UCSD-AML1 (cell line): Measurements from ENCODE around the gene C1orf141.
"Not testable (repeated sequence)": the region's sequence is repeated elsewhere in the genome, so short reads cannot be mapped to it uniquely, and the experiment has no call there.

Experiments
- DNase-seq: peaks from one replicate; lab custom pipeline; 2025; ENCODE audit not compliant: unreplicated experiment; lab: John Stamatoyannopoulos, UW

Gene C1orf141

DNA sequence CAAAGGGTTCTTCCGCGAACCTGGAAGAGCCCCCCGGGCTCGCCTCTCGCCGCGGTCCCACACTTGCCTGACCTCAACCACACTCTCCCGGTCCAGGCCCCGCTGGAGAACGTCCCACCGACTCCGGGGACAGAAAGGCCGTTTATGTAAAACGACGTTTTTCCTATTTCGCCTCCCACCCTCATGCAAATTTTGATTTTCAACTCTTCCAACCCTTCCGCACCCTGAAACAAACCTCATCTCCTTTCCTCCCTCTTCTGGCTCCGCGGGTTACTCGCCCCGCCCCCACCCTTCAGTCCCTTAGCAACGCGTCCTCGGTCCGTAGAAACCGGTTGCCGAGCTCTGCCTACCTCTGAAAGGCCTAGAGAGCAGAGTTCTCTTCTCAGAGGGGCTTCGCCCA lies at the start of gene C1orf141:
TSS of gene C1orf141 (minus strand) at position 276 of the 400 bp plus-strand sequence. CDS start 7,730 bp downstream, outside the sequence.
- DNase-seq: no peak

GRCh38 chr1:67175530-67176087 lies 40.8 kb upstream of the C1orf141 start:
- DNase-seq: no peak

GRCh38 chr1:67174716-67175284 lies 40.0 kb upstream of the C1orf141 start:
- no peak for DNase-seq

- no peak for DNase-seq
Measured at GRCh38 chr1:67173988-67174387, 39.2 kb upstream of the C1orf141 start.

GRCh38 chr1:67171978-67172377 lies 37.2 kb upstream of the C1orf141 start:
- no peak for DNase-seq

DNA sequence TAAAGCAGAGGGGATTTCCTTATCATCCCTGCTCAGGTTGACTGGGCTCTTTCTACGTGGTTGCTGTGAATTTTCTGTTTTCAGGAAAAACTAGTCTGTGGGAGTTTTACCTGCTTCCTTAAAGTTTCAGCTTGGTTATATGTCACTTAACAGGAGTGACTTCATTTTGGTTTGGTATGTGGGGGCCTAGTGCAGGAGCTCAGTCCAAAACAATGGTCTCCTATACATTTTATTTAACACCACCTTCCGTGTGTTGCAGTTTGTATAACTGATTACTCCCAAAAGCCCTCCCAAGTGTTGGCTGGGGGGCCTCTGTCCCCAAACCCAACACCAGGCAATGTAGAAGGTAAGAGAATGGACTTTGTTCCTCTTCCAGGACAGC lies 36.8 kb upstream of the C1orf141 start:
- DNase-seq: no peak

- no peak for DNase-seq
Measured at GRCh38 chr1:67170751-67171573, 36.2 kb upstream of the C1orf141 start.

DNA sequence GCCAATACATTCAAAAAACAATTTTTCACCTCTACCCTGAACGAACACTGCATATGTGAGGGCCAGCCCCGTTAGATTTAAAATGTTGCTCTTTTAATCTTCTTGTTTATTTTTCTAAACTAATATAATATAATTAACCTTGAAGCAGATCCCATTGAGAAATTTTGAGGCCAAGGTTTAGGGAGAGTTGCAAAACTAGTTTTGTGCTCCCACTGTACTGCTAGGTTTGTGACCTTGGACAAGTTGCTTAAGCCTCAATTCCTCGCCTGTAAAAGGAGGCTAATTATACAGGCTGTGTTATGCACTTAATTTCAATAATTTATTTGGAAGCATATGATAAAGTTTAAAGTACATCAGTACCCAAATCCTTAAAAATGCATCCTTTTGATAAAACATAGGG lies 35.2 kb upstream of the C1orf141 start:
- no peak for DNase-seq

- no peak for DNase-seq
Measured at GRCh38 chr1:67169496-67169895, 34.7 kb upstream of the C1orf141 start.

GRCh38 chr1:67166196-67166595 lies 31.4 kb upstream of the C1orf141 start, which contains the start of gene IL23R:
Gene IL23R, plus strand, starts transcription at chr1:67166454. Its CDS starts 1,667 bp downstream, at chr1:67168121.
- no peak for DNase-seq

- no peak for DNase-seq
Measured at GRCh38 chr1:67165468-67166041, 30.8 kb upstream of the C1orf141 start.

- DNase-seq: no peak
Measured at GRCh38 chr1:67162954-67163353, 28.2 kb upstream of the C1orf141 start.

DNA sequence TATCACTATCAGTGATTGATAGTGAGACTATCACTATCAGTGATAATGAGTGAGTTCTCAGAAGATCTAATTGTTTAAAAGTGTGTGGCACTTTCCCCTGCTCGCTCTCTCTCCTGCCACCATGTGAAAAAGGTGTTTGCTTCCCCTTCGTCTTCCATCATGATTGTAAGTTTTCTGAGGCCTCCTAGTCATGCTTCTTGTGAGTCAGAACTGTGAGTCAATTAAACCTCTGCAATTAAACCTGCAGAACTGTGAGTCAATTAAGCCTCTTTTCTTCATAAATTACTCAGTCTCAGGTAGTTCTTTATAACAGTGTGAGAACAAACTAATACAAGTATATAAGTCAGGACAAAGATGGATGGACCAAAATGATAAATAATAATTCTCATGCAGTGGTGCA lies 24.5 kb upstream of the C1orf141 start:
- DNase-seq: no peak

DNA sequence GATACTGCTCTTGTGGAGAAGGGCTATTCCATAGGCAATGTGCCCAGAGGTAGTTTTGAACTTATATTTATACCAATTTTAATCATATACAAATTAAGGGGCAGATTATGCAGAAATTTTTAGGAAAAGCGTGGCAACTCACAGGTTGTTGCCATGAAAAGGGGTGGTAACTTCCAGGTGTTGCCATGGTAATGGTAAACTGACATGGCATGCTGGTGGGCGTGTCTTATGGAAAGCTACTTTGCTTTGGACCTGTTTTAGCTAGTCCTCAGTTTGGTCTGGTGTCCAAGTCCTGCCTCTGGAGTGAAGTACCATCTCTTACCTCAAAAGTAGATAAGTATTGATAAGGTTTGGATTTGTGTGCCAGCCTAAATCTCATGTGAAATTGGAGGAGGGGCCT lies 23.6 kb upstream of the C1orf141 start:
- DNase-seq: no peak

- no peak for DNase-seq
Measured at GRCh38 chr1:67150931-67151330, 16.2 kb upstream of the C1orf141 start.

DNA sequence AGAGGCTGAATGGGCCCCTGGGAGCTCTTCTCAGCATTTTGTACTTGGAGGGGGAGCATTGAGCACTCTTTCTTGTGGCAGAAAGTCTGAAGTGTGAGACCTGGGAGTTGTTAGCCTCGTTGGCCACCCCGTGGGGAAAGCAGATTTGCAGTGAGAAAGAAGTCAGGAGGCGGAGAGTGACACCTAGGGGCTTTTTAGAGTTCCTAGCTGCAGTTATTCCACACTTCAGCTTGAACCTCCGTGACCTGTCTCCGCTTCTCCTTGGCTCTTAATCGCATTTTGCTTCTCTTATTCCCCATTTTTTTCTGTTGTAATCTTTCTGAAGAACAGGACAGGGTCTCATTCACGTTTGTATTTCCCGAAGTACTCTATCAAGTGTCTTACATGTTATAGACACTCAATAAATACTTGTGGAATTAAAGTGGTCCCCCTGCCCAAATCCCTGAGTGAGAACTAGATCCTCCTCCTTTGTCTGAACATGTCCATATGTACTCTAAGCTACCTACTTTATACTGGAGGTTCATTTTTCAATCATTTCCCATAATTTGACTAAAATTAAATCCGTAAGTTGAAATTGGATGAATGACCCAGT lies 14.5 kb upstream of the C1orf141 start:
- DNase-seq: peak; percentile 62

- peak; percentile 36 for DNase-seq
Measured at GRCh38 chr1:67148516-67149178, 13.9 kb upstream of the C1orf141 start.

DNA sequence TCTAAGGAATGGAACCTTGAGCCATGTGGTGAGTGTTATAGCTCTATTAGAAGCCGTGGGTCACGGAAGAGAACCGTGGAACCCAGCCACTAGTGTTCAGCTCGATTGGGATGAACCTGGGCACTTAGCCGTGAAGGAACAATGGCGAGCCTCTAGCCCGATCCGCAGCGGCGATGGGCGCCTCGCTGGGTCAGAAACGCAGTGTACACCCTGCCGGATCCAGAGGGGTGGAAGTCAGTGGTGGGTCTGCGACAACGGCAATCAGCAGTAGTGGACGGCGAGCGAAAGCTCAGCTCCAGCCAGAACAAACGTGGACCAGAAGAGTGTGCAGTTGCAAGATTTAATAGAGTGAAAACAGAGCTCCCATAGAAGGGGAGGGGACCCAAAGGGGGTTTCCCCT lies 13.2 kb upstream of the C1orf141 start:
- DNase-seq: not testable (repeated sequence)

DNA sequence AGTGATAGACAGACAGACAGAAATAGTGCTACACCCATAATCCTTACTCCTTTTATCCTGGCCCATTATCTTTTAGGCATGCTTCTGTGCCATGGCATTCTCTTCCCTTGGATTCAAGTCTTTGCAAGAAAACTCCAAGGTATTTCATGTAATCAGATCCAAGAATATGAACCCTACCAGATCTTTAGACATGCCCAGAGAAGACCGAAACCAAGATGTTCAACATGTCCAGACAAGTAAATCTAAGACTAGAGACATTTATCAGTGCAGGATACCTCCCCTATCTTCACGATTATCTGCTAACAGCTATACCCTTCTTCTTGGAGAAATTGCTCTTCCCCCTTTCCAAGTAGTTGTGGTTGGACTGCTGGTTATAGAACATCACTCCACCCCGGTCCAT lies 11.8 kb upstream of the C1orf141 start:
- DNase-seq: no peak

GRCh38 chr1:67146101-67146500 lies 11.3 kb upstream of the C1orf141 start:
- DNase-seq: no peak

DNA sequence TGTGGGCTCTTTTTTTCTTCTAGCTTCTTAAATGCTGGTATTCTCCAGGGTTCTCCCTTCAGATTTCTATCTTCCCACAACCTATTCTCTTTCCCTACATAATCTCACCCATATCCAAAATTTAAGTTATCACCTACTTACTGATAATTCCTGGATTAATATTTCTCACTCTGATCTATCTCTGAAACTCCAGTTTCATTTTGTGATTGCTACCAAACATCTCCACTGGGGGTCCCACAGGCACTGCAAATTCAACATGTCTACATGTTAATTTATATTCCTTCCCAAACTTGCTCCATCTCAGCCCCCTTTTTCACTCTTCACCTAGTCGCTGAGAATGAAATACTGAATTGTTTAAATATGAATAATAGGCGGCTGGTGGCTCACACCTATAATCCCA lies 9.9 kb upstream of the C1orf141 start:
- no peak for DNase-seq
